Measurements from ENCODE around the gene MSLN.

DNA sequence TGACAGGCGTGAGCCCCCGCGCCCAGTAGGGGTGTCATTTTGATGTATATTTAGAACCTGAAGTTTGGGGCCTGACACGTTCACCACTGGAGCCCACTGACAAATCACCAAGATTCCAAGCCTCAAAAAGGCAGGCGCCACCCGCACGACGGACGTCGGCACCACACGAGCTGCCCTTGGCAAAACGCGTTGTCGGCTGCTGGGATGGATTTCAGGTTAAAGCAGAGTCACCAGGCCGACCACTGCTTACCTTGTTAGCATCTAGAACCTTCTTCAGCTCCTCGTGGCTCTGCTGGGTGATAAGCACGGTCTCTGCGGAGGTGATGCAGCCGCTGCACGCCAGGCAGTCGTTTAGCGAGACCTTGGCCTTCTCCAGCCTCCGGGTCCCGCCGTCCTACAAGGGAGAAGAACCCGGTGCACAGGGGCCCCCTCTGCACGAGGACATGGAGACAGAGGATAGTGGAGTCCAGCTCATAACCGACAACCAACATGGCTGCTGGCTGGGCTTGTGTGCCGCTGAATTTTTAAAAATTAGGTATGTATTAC is 23.5 kb upstream of the MSLN start:
- TF ChIP-seq, protein P1, sequence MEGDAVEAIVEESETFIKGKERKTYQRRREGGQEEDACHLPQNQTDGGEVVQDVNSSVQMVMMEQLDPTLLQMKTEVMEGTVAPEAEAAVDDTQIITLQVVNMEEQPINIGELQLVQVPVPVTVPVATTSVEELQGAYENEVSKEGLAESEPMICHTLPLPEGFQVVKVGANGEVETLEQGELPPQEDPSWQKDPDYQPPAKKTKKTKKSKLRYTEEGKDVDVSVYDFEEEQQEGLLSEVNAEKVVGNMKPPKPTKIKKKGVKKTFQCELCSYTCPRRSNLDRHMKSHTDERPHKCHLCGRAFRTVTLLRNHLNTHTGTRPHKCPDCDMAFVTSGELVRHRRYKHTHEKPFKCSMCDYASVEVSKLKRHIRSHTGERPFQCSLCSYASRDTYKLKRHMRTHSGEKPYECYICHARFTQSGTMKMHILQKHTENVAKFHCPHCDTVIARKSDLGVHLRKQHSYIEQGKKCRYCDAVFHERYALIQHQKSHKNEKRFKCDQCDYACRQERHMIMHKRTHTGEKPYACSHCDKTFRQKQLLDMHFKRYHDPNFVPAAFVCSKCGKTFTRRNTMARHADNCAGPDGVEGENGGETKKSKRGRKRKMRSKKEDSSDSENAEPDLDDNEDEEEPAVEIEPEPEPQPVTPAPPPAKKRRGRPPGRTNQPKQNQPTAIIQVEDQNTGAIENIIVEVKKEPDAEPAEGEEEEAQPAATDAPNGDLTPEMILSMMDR (IDR thresholded peaks at IDR 0.05), result no peak
- no peak for TF ChIP-seq POLR2A (IDR thresholded peaks at IDR 0.05)

Measured in lower leg skin (tissue), 3 donors.